ENCODE data around the gene GALNT8.
"Not testable (repeated sequence)": the region's sequence is repeated elsewhere in the genome, so short reads cannot be mapped to it uniquely, and the experiment has no call there.

GRCh38 chr12:4721587-4721986 is 1.4 kb downstream of the GALNT8 start:
- TF ChIP-seq CTCF (IDR thresholded peaks at IDR 0.05; ENCODE audit: insufficient read depth, low read length); REST (IDR thresholded peaks at IDR 0.05; ENCODE audit: insufficient replicate concordance, low read depth); POLR2AphosphoS5 (IDR thresholded peaks at IDR 0.05; ENCODE audit: low read depth); SPI1 (IDR thresholded peaks at IDR 0.05; ENCODE audit: borderline replicate concordance, low read depth); GABPA (IDR thresholded peaks at IDR 0.05; ENCODE audit: low read depth): not testable (repeated sequence)

All from HL-60 (cell line).